SK-N-SH (cell line): ENCODE results near the gene CBLIF. TPM values are rescaled to one million over a fixed set of nuclear protein-coding genes. Genes with fewer than 3 reads are reported as not detected.

Source experiments
- CTCF ChIA-PET: fragments of 300-600, 350-600 bp; formaldehyde crosslinking; extraction: SDS; loops from one replicate; lab custom pipeline; 2021; lab: Yijun Ruan, JAX
- POLR2A ChIA-PET: fragments of 350-600 bp; sonication (Branson Sonifier 250); formaldehyde crosslinking; extraction: SDS; loops from one replicate; lab custom pipeline; 2020; ENCODE audit warnings: antibody characterized with exemption, inconsistent platforms; lab: Yijun Ruan, JAX
- DNase-seq: peaks from one replicate; pipeline ENCODE4 v3.0.0; 2012
- H2AFZ ChIP-seq: fragments of 200-600 bp; sonication (generic); 2 replicates; pipeline ENCODE4 v1.8.1; 2016; ENCODE audit warnings: antibody characterized with exemption, mild to moderate bottlenecking, low read depth
- H3F3A ChIP-seq: fragments of 200-600 bp; sonication (generic); replicated peaks from 2 replicates; pipeline ENCODE3; 2016; ENCODE audit warnings: antibody characterized with exemption, mild to moderate bottlenecking; ENCODE audit not compliant: insufficient read depth
- H3K27ac ChIP-seq, 2 experiments: fragments of 200-500 bp in 1 of 2; fragments of 200-600 bp in 1 of 2; sonication (Bioruptor generic) in 1 of 2; sonication (generic), shearing (Covaris generic) in 1 of 2; 2 replicates each; pipeline versions ENCODE4 v1.5.1 to v1.6.1; 2014 to 2016; ENCODE audit warnings: low read depth in 2 of 2, inconsistent platforms in 1 of 2, low read length in 1 of 2, mild to moderate bottlenecking in 1 of 2, mixed read lengths in 1 of 2
- H3K27me3 ChIP-seq: fragments of 200-600 bp; sonication (generic), shearing (Covaris generic); 2 replicates; pipeline ENCODE4 v1.6.1; 2016; ENCODE audit warnings: mixed run types; ENCODE audit not compliant: insufficient read depth
- H3K36me3 ChIP-seq, 2 experiments: fragments of 200-500 bp in 1 of 2; fragments of 200-600 bp in 1 of 2; sonication (Bioruptor generic) in 1 of 2; sonication (generic) in 1 of 2; replicated peaks in 1 of 2; 2 replicates each; pipeline versions ENCODE3 to v1.5.1; 2014 to 2016; ENCODE audit warnings: low read length in 1 of 2, mild to moderate bottlenecking in 1 of 2; ENCODE audit not compliant: insufficient read depth in 2 of 2, control insufficient read depth in 1 of 2
- H3K4me1 ChIP-seq, 2 experiments: fragments of 200-500 bp in 1 of 2; fragments of 200-600 bp in 1 of 2; sonication (Bioruptor generic) in 1 of 2; sonication (generic), shearing (Covaris generic) in 1 of 2; 2 replicates each; pipeline versions ENCODE4 v1.5.1 to v1.6.1; 2014 to 2016; ENCODE audit warnings: low read depth in 1 of 2, low read length in 1 of 2, mixed run types in 1 of 2; ENCODE audit not compliant: insufficient read depth in 2 of 2, control insufficient read depth in 1 of 2
- H3K4me2 ChIP-seq: fragments of 200-600 bp; sonication (generic), shearing (Covaris generic); 2 replicates; pipeline ENCODE4 v1.6.1; 2017; ENCODE audit warnings: mixed run types
- H3K4me3 ChIP-seq, 2 experiments: fragments of 200-500 bp in 1 of 2; fragments of 200-600 bp in 1 of 2; sonication (Bioruptor generic) in 1 of 2; sonication (generic), shearing (Covaris generic) in 1 of 2; 2 replicates each; pipeline versions ENCODE4 v1.5.1 to v1.8.1; 2014 to 2016; ENCODE audit warnings: low read depth in 2 of 2, inconsistent platforms in 1 of 2, low read length in 1 of 2, mild to moderate bottlenecking in 1 of 2, mixed read lengths in 1 of 2, moderate library complexity in 1 of 2
- H3K79me2 ChIP-seq: fragments of 200-600 bp; sonication (generic); 2 replicates; pipeline ENCODE4 v1.8.1; 2017; ENCODE audit warnings: mild to moderate bottlenecking; ENCODE audit not compliant: insufficient read depth
- H3K9ac ChIP-seq: fragments of 200-600 bp; sonication (generic); 2 replicates; pipeline ENCODE4 v1.6.1; 2017; ENCODE audit warnings: mixed run types
- H3K9me2 ChIP-seq: fragments of 200-600 bp; sonication (generic); 2 replicates; pipeline ENCODE4 v1.6.1; 2017; ENCODE audit warnings: mixed run types
- H3K9me3 ChIP-seq: fragments of 200-600 bp; sonication (generic); 2 replicates; pipeline ENCODE4 v1.6.1; 2017; ENCODE audit warnings: mixed run types, mild to moderate bottlenecking, moderate library complexity
- H4K20me1 ChIP-seq: fragments of 200-600 bp; sonication (generic); 2 replicates; pipeline ENCODE4 v1.6.1; 2017; ENCODE audit warnings: mild to moderate bottlenecking, mixed run types; ENCODE audit not compliant: insufficient read depth
- EP300 ChIP-seq, 2 experiments: IDR thresholded peaks; 2 replicates each; pipeline versions ENCODE4 v1.4.0 to v1.6.1; 2012; ENCODE audit warnings: borderline replicate concordance in 1 of 2, low read depth in 1 of 2, low read length in 1 of 2
- EZH2phosphoT487 ChIP-seq: fragments of 200-600 bp; sonication (generic); IDR thresholded peaks from 2 replicates; pipeline ENCODE4 v1.6.1; 2017; ENCODE audit warnings: low read depth, mixed run types, mild to moderate bottlenecking, antibody characterized with exemption, moderate library complexity, borderline replicate concordance
- FOXJ3 ChIP-seq: sonication (generic); formaldehyde crosslinking; IDR thresholded peaks from 2 replicates; pipeline ENCODE4 v1.5.1; 2020; ENCODE audit warnings: mild to moderate bottlenecking, missing genetic modification reagents
- GABPA ChIP-seq: IDR thresholded peaks from 2 replicates; pipeline ENCODE4 v1.4.0; 2012; ENCODE audit warnings: low read depth, mild to moderate bottlenecking
- NFIC ChIP-seq: IDR thresholded peaks from 2 replicates; pipeline ENCODE4 v1.4.0; 2012; ENCODE audit warnings: borderline replicate concordance
- NRF1 ChIP-seq: IDR thresholded peaks from 2 replicates; pipeline ENCODE4 v1.6.1; 2012; ENCODE audit warnings: low read depth, mild to moderate bottlenecking, low read length
- POLR2AphosphoS5 ChIP-seq: IDR thresholded peaks from 2 replicates; pipeline ENCODE4 v1.6.1; 2012; ENCODE audit warnings: low read depth, low read length
- SMC3 ChIP-seq: IDR thresholded peaks from 2 replicates; pipeline ENCODE4 v1.6.1; 2012; ENCODE audit warnings: low read depth, low read length, improper control_type of control experiment
- TAF1 ChIP-seq: IDR thresholded peaks from 2 replicates; pipeline ENCODE4 v1.6.1; 2012; ENCODE audit warnings: low read depth, mild to moderate bottlenecking, low read length, moderate library complexity, borderline replicate concordance
- WGBS: methylation state at CpG from one replicate; pipeline ENCODE4 v1.1.6; 2017; ENCODE audit warnings: low lambda C conversion rate; 5-methylcytosine and 5-hydroxymethylcytosine counted together
- polyA plus RNA-seq, 3 experiments: library from polyadenylated mRNA; depleted of rRNA; stranded (reverse); fragments of >200 nt; gene quantifications; 2 replicates each; pipeline ENCODE4 v1.2.3, GENCODE V29; 2012
- TF ChIP-seq, protein P1 (sequence below): IDR thresholded peaks from 2 replicates; pipeline ENCODE4 v1.4.0; 2012; ENCODE audit warnings: low read depth
- TF ChIP-seq, protein P2 (sequence below): IDR thresholded peaks from 2 replicates; pipeline ENCODE4 v1.4.0; 2012; ENCODE audit warnings: low read depth, borderline replicate concordance
- TF ChIP-seq, protein P3 (sequence below): IDR thresholded peaks from 2 replicates; pipeline ENCODE4 v1.4.0; 2012; ENCODE audit warnings: low read depth, borderline replicate concordance
- TF ChIP-seq, protein P4 (sequence below): IDR thresholded peaks from 2 replicates; pipeline ENCODE4; 2012
- TF ChIP-seq, protein P5 (sequence below): IDR thresholded peaks from 2 replicates; pipeline ENCODE4 v1.6.1; 2012; ENCODE audit warnings: mild to moderate bottlenecking, low read depth, low read length, moderate library complexity
- TF ChIP-seq, protein P6 (sequence below): fragments of 150-350 bp; IDR thresholded peaks from 2 replicates; pipeline ENCODE4 v1.6.1; 2016; ENCODE audit warnings: mild to moderate bottlenecking, low read depth, low read length
- TF ChIP-seq, protein P7 (sequence below): fragments of 200-600 bp; sonication (generic); IDR thresholded peaks from 2 replicates; pipeline ENCODE4 v1.6.1; 2017; ENCODE audit warnings: antibody characterized with exemption, mild to moderate bottlenecking, moderate library complexity

The CBLIF gene
- polyA plus RNA-seq, 1 of the 3 experiments (the other 2 are of a cell fraction), result not detected

DNA sequence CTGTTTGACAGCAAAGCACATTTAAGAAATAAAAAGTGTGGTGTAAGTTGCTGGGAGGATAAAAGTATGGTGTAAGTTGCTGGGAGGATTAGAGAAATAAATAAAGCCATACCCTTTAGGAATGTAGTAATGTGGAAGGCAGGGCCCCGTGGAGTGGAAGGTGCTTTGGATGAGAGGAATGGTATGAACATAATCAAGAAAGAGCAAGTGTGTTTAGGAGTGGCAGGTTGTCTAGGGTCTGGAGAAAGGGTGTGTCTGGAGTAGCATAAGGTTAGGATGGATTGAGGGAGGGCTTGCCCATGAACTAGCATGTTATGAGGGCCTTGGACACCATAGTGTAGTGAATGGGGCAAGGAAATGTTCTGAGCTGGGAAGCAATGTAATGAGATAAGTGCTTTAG, 52.8 kb downstream of the CBLIF start:
- Histone ChIP-seq H3K9me3 (no peaks in the 10 kb centered on the region), H3K9ac (no peak overlapping the region), H3K36me3 (peaks cover 44 to 53% of the 10 kb centered on the region in 2 experiments), H3K9me2 (no peaks in the 10 kb centered on the region), H3K4me3 (no peak overlapping the region), H2AFZ (no peak overlapping the region), H3F3A (peaks cover 9% of the 10 kb centered on the region)
- POLR2A ChIA-PET, result interaction anchor here (1.3 kb wide), 1 partner anchor 37 kb away, joined by 3 read pairs; the partner anchor contains the start of gene STX3
- TF ChIP-seq NRF1, result no peak
- TF ChIP-seq, protein P1, sequence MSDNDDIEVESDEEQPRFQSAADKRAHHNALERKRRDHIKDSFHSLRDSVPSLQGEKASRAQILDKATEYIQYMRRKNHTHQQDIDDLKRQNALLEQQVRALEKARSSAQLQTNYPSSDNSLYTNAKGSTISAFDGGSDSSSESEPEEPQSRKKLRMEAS, result no peak
- TF ChIP-seq, protein P2, sequence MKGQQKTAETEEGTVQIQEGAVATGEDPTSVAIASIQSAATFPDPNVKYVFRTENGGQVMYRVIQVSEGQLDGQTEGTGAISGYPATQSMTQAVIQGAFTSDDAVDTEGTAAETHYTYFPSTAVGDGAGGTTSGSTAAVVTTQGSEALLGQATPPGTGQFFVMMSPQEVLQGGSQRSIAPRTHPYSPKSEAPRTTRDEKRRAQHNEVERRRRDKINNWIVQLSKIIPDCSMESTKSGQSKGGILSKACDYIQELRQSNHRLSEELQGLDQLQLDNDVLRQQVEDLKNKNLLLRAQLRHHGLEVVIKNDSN, result no peak
- TF ChIP-seq SMC3, result no peak
- TF ChIP-seq TAF1, result no peak
- TF ChIP-seq, protein P3, sequence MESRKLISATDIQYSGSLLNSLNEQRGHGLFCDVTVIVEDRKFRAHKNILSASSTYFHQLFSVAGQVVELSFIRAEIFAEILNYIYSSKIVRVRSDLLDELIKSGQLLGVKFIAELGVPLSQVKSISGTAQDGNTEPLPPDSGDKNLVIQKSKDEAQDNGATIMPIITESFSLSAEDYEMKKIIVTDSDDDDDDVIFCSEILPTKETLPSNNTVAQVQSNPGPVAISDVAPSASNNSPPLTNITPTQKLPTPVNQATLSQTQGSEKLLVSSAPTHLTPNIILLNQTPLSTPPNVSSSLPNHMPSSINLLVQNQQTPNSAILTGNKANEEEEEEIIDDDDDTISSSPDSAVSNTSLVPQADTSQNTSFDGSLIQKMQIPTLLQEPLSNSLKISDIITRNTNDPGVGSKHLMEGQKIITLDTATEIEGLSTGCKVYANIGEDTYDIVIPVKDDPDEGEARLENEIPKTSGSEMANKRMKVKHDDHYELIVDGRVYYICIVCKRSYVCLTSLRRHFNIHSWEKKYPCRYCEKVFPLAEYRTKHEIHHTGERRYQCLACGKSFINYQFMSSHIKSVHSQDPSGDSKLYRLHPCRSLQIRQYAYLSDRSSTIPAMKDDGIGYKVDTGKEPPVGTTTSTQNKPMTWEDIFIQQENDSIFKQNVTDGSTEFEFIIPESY, result no peak
- no peak for TF ChIP-seq NFIC
- TF ChIP-seq, protein P4, sequence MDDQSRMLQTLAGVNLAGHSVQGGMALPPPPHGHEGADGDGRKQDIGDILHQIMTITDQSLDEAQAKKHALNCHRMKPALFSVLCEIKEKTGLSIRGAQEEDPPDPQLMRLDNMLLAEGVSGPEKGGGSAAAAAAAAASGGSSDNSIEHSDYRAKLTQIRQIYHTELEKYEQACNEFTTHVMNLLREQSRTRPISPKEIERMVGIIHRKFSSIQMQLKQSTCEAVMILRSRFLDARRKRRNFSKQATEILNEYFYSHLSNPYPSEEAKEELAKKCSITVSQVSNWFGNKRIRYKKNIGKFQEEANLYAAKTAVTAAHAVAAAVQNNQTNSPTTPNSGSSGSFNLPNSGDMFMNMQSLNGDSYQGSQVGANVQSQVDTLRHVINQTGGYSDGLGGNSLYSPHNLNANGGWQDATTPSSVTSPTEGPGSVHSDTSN, result no peak
- no peak for TF ChIP-seq POLR2AphosphoS5
- TF ChIP-seq, protein P5, sequence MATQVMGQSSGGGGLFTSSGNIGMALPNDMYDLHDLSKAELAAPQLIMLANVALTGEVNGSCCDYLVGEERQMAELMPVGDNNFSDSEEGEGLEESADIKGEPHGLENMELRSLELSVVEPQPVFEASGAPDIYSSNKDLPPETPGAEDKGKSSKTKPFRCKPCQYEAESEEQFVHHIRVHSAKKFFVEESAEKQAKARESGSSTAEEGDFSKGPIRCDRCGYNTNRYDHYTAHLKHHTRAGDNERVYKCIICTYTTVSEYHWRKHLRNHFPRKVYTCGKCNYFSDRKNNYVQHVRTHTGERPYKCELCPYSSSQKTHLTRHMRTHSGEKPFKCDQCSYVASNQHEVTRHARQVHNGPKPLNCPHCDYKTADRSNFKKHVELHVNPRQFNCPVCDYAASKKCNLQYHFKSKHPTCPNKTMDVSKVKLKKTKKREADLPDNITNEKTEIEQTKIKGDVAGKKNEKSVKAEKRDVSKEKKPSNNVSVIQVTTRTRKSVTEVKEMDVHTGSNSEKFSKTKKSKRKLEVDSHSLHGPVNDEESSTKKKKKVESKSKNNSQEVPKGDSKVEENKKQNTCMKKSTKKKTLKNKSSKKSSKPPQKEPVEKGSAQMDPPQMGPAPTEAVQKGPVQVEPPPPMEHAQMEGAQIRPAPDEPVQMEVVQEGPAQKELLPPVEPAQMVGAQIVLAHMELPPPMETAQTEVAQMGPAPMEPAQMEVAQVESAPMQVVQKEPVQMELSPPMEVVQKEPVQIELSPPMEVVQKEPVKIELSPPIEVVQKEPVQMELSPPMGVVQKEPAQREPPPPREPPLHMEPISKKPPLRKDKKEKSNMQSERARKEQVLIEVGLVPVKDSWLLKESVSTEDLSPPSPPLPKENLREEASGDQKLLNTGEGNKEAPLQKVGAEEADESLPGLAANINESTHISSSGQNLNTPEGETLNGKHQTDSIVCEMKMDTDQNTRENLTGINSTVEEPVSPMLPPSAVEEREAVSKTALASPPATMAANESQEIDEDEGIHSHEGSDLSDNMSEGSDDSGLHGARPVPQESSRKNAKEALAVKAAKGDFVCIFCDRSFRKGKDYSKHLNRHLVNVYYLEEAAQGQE, result no peak
- no peak for TF ChIP-seq GABPA
- no peak for TF ChIP-seq EP300 (IDR thresholded peaks at IDR 0.05; ENCODE audit: borderline replicate concordance in 1 of 2, low read depth in 1 of 2, low read length in 1 of 2)
- TF ChIP-seq, protein P6, sequence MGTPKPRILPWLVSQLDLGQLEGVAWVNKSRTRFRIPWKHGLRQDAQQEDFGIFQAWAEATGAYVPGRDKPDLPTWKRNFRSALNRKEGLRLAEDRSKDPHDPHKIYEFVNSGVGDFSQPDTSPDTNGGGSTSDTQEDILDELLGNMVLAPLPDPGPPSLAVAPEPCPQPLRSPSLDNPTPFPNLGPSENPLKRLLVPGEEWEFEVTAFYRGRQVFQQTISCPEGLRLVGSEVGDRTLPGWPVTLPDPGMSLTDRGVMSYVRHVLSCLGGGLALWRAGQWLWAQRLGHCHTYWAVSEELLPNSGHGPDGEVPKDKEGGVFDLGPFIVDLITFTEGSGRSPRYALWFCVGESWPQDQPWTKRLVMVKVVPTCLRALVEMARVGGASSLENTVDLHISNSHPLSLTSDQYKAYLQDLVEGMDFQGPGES, result no peak
- TF ChIP-seq FOXJ3 (CRISPR knock-in tag), result no peak
- TF ChIP-seq EZH2phosphoT487, result no peak
- TF ChIP-seq, protein P7, sequence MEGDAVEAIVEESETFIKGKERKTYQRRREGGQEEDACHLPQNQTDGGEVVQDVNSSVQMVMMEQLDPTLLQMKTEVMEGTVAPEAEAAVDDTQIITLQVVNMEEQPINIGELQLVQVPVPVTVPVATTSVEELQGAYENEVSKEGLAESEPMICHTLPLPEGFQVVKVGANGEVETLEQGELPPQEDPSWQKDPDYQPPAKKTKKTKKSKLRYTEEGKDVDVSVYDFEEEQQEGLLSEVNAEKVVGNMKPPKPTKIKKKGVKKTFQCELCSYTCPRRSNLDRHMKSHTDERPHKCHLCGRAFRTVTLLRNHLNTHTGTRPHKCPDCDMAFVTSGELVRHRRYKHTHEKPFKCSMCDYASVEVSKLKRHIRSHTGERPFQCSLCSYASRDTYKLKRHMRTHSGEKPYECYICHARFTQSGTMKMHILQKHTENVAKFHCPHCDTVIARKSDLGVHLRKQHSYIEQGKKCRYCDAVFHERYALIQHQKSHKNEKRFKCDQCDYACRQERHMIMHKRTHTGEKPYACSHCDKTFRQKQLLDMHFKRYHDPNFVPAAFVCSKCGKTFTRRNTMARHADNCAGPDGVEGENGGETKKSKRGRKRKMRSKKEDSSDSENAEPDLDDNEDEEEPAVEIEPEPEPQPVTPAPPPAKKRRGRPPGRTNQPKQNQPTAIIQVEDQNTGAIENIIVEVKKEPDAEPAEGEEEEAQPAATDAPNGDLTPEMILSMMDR, result no peak
- TF ChIP-seq, all 33 proteins: peak for 0
- CTCF ChIA-PET, result interaction anchor here (1.0 to 3.4 kb wide), 4 partner anchors 9 to 38 kb away, joined by 3 to 20 read pairs (median 5); partner anchors contain the start of gene STX3
- peaks cover 0 to 8% of the 10 kb centered on the region in 2 experiments; a peak in 2 of 4 replicates for H3K4me1 ChIP-seq
- no peak overlapping the region for H3K27ac ChIP-seq
- H3K4me2 ChIP-seq, result no peak overlapping the region
- H3K79me2 ChIP-seq, result peaks cover 14% of the 10 kb centered on the region; the same call in 1 of the 2 replicates
- 87% methylated on average over 1 of the region's 1 CpG for WGBS
- no peaks in the 10 kb centered on the region for H3K27me3 ChIP-seq
- no peaks in the 10 kb centered on the region for H4K20me1 ChIP-seq
- no peak for DNase-seq
